ENCODE measurements around the gene ROS1. TPM values are rescaled to one million over a fixed set of nuclear protein-coding genes. Genes with fewer than 3 reads are reported as not detected.

Gene ROS1
- 2.5 and 3.7 TPM in 2 replicates for total RNA-seq

GRCh38 chr6:117425431-117426153 is at the start of gene ROS1:
ROS1 (minus strand) TSS chr6:117425942; CDS start chr6:117425656, 286 bp downstream.

GRCh38 chr6:117265410-117266256 is 160.1 kb downstream of the ROS1 start, which contains the start of gene VGLL2:
VGLL2 (plus strand) TSS chr6:117265558; CDS start chr6:117265764, 206 bp downstream.

Small RNA genes within 50 kb of the gene (small RNA-seq; reads per million reads assigned to genes)
- gene RN7SKP18 (not detected), gene RNU6-253P (not detected)

Other genes with a start within 250 kb of the ROS1 start
- gene VGLL2, start 160.4 kb downstream of the ROS1 start, total RNA-seq: not detected in 2 replicates
- gene DCBLD1, start 56.7 kb upstream of the ROS1 start, total RNA-seq: 22.7 and 28.5 TPM in 2 replicates
- gene GOPC, start 176.6 kb upstream of the ROS1 start, total RNA-seq: 59.7 and 71.7 TPM in 2 replicates
- gene NUS1, start 249.5 kb upstream of the ROS1 start, total RNA-seq: 29.2 and 34.6 TPM in 2 replicates

All from articular chondrocyte of knee joint (primary cell).